Nucleus accumbens (tissue), 56 donors: ENCODE data around the gene CHST3.
A peak's percentile ranks its signal among the peaks of the same experiment; 100 is the strongest.
"Not testable (repeated sequence)": the region's sequence is repeated elsewhere in the genome, so short reads cannot be mapped to it uniquely, and the experiment has no call there.

Experiments used
- DNase-seq, 56 donors: peaks; one replicate each; lab custom pipeline; 2025; lab: John Stamatoyannopoulos, UW

Gene CHST3

DNA sequence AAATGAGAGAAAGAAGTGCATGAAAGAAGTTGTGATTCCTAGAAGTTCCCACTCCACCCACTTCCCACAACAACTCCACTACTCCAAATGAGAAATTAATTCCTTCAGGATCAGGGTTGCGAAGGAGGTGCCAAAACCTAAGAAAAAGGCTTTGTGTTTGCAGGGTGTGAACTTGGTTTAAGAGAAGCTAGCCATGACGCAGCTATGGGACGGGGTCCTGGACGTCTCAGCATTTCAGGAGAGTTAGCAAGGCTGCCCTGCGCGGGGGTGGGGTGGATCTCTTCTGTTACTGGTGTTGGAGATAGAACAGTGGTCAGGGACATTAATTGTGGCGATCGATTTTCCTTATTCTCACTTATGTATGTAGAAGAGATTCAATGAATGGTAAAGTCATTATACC lies 61.2 kb downstream of the CHST3 start:
- no peak for DNase-seq

GRCh38 chr10:72025832-72026231 lies 61.6 kb downstream of the CHST3 start:
- no peak for DNase-seq

GRCh38 chr10:72026278-72027111 lies 62.3 kb downstream of the CHST3 start:
- DNase-seq, result no peak

DNA sequence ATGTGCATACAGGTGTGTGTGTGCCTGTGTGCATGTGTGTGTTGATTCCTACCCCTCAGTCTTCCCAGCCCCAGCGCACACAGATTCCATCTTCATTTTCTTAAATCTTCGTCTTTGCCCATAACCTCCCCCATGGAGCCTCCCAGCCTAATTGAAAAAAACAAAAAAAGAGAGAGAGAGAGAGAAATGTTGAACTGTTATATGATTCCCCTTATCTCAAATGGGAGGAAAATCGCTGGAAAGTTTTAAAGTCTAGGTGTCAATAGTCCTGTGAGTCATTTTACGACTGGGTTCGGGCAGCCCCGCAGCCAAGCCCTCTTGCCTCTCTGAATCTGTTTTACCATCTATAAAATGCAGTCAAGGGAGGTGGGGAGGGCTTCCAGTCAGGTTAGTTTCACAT lies 63.3 kb downstream of the CHST3 start:
- DNase-seq, result no peak

GRCh38 chr10:72029414-72029813 lies 65.2 kb downstream of the CHST3 start:
- no peak for DNase-seq

GRCh38 chr10:72030762-72031543 lies 66.8 kb downstream of the CHST3 start:
- peak in 1 of 56 donors; percentile 22 for DNase-seq

GRCh38 chr10:72031706-72032105 lies 67.5 kb downstream of the CHST3 start:
- DNase-seq, result no peak

GRCh38 chr10:72032409-72033162 lies 68.4 kb downstream of the CHST3 start:
- DNase-seq, result not testable (repeated sequence)

DNA sequence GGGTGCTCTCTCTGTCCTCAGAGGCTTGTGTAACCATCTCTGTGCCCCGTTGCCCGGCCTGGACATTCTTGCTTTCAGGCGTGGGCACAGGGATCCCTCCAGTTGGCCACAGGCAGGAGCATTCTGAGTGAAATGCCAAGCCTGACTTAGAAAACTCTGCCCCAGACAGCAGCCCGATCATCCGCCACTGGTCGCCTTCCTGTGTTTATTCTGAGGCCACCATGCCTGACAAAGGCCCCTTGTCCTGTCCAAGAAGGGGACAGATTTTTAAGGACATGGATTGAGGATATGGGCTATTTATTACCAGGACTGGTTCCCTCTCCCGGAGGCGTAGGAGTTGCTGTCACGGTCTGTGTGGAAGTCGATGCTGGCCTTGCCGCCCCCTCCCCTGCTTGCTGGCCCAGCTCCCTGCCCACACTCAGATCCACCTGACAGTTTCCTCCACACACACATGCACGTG lies 69.9 kb downstream of the CHST3 start:
- peak in 1 of 56 donors; percentile 25 for DNase-seq

DNA sequence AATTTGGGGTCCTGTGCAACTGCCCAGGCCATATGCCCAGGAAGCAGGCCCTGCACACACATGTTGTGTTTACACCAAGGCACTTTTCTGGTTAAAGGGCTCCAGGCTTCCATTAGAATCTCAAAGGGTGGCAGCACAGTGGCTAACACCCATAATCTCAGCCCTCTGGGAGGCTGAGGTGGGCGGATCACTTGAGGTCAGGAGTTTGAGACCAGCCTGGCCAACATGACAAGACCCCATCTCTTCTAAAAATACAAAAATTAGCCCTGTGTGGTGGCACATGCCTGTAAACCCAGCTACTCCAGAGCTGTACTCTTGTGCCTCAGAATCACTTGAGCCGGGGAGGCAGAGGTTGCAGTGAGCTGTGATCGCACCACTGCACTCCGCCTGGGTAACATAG lies 70.6 kb downstream of the CHST3 start:
- DNase-seq, result no peak

DNA sequence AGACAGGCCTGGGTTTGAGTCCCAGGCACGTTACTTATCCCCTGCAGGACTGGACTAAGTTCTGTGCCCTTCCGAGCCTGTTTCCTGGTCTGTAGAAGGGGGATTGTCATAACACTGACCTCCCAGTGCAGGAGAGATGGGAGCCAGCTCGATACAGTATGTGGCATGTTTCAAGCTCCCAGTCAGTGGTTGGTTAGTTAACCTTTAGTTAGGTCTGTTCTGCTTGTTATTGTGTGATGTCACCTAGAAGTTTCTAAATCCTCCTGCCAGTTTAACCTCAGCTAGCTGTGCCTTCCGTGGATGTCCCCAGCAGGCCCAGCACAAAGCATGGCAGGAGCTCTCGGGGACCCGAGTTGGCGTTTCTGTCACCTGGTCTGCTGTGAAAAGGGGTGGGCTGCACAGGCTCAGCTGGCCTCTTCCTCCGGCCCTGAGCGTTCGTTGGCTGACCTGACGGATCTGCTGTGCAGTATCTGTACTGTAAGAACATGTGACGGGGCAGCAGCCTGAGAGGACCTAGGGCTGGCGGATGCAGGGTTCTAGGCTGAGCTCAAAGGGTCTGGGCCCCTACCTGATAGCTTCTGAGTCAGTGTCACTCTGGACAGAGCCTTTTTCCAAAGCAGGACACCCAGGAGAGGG lies 71.2 kb downstream of the CHST3 start:
- DNase-seq, result no peak

GRCh38 chr10:72037266-72037665 lies 73.1 kb downstream of the CHST3 start:
- DNase-seq, result no peak

DNA sequence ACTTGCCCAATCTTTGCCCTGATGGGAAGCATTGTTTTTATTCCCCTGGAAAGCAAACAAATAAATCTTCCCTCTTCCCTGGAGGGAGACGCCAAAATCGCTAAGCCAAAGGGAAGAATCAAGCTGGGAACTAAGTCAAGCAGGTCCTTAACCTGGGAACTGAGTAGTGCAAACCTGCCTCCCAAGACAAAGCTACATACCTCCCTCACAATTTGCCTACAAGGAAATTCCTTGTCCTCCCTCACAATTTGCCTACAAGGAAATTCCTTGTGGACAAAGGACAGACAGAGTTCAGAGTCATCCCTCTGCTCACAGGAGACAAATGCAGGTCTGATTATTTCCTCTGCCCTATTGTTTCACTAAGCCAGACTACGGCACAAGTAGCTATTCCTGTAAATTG lies 73.6 kb downstream of the CHST3 start:
- DNase-seq, result no peak

DNA sequence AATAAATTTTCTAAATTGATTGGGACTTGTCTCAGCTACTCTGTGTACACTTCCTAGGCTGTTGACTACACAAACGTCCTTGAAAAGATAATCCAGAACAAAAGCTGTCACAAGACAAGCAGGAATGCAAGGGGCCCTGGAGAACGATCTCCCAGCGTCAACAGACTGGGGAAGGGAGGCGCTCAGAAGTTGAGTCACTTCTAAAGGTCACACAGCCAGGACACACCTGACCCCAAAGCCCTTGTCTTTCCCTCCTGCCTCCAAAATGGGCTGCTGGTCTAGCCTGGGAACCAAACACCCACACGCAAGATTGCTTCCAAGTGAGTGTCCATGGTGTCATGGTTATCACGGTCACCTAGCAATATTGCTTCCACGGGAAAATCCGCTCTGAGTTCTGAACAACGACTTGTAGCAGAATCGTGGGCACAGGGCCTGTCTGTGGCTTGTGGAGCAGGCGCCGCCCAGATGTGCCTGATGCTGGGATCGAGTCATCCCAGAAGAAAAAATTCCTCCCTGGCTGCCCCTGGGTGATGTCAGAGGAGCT lies 74.3 kb downstream of the CHST3 start:
- no peak for DNase-seq

- no peak for DNase-seq
These were observed 75.2 kb downstream of the CHST3 start for GRCh38 chr10:72039377-72039776.

GRCh38 chr10:72041491-72041890 lies 77.3 kb downstream of the CHST3 start:
- no peak for DNase-seq

DNA sequence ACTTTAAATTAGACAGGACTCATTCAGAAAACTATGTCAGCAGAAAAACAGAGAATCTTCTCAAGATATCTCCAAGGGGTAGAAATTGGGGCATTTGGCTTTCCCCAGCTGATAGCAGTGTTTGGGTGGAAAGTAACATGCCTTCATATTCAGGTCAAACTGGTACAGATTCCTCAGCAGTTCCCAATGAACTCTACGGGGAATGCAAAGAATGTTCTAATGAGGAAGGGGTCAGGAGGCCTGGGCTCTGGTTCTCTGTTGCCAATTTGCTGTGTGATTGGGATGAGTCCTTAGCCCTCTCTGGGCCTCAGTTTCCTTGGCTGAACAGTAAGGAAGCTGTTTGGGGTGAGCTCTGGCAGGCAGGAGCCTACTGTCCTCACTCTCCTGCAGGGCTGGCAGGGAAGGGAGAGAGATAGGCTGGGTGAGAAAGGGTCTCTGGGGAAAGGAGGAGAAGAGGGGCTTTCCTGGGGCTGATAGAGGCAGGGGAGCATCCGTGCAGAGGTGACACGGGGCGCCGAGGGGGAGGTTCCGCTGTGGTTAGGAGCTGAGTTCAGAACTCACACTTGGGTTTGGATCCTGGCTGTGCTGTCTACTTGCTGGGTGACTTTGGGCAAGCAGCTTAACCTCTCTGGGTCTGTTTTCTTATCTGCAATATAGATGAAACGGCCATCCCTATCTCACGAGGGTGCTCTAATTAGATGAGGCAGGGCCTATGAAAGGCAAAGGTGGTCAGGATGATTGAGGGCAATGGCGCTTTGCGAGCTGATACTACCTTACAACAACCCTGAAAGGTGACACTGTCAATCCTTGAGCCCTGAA lies 79.0 kb downstream of the CHST3 start:
- DNase-seq, result no peak

DNA sequence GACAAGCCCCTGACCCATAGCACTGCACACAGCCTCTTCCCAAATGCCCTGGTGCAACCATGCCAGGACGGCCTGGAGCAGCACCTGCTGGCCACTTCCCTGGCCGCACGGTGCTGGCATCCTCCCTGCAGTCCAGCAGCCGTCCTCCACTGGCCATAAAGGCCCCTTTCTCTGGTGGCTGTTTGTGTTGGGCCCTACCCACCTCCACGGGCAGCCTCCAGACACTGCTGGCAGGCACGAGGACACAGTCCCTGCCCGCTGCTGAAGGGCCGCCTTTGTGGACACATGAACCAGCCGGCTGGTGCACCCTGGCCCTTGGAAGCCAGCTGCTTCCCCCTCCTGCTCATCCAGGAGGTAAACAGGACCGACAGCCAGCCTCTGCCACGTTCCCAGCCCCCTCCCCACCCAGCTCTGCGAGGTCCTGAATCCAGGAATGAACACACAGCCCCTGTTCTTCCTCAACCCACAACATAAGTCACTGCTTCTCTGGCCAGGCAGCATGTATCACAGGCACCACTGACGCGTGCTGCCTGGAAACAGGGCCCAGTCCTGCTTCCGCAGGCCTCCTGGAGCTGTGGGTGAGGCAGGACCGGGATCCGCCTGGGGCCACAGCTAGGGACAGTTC lies 80.3 kb downstream of the CHST3 start:
- peak; percentile 38 to 96 (median 84) for DNase-seq

DNA sequence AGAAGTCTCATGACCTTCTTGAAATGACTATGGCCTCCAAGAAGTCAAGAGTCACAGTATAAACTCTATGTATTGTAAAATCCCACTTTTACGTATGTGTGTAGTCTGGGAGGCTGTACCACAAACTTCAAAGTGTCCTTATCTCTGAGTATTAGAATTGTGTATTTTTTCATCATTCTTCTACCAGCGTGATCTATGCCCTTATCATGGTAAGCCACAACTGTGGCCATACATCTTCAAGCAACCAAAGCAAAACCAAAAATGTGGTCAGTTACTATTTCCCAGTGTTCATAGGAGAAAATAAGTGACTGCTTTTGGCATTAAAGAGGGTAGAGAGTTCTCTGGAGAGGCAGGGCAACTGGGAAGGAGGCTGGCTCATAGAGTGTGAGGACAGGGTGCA lies 81.4 kb downstream of the CHST3 start:
- no peak for DNase-seq
